NCI-H1092 treated with DMSO at 0.1 percent for 48 hours (cell line): ENCODE measurements around the gene POLE.
A peak's percentile ranks its signal among the peaks of the same experiment; 100 is the strongest.

Source experiments
- DNase-seq: peaks from one replicate; lab custom pipeline; 2025; lab: John Stamatoyannopoulos, UW

POLE gene

GRCh38 chr12:132653567-132654290, 33.4 kb downstream of the POLE start:
- no peak for DNase-seq

- peak; percentile 93 for DNase-seq
Measured at GRCh38 chr12:132651444-132652100, 35.6 kb downstream of the POLE start.

GRCh38 chr12:132649226-132649945, 37.8 kb downstream of the POLE start:
- DNase-seq = no peak

GRCh38 chr12:132648616-132649225, 38.4 kb downstream of the POLE start:
- no peak for DNase-seq

GRCh38 chr12:132647858-132648257, 39.3 kb downstream of the POLE start:
- no peak for DNase-seq

GRCh38 chr12:132646850-132647249, 40.3 kb downstream of the POLE start:
- DNase-seq = no peak

GRCh38 chr12:132642846-132643835, 44.0 kb downstream of the POLE start:
- DNase-seq = no peak

GRCh38 chr12:132641811-132642650, 45.1 kb downstream of the POLE start:
- no peak for DNase-seq

- DNase-seq = no peak
Measured at GRCh38 chr12:132640936-132641335, 46.2 kb downstream of the POLE start.

GRCh38 chr12:132639956-132640520, 47.1 kb downstream of the POLE start:
- DNase-seq = no peak

- DNase-seq = no peak
Measured at GRCh38 chr12:132638541-132639408, 48.4 kb downstream of the POLE start.

- no peak for DNase-seq
Measured at GRCh38 chr12:132637811-132638210, 49.3 kb downstream of the POLE start.

- no peak for DNase-seq
Measured at GRCh38 chr12:132635076-132635955, 51.8 kb downstream of the POLE start.

GRCh38 chr12:132634411-132634990, 52.6 kb downstream of the POLE start:
- no peak for DNase-seq

- DNase-seq = no peak
Measured at GRCh38 chr12:132633901-132634300, 53.2 kb downstream of the POLE start.

GRCh38 chr12:132633398-132633797, 53.7 kb downstream of the POLE start:
- no peak for DNase-seq

GRCh38 chr12:132632521-132633228, 54.5 kb downstream of the POLE start:
- DNase-seq = no peak
